Endothelial cell of umbilical vein (primary cell): ENCODE measurements around the gene SGK1. TPM values are rescaled to one million over a fixed set of nuclear protein-coding genes. Genes with fewer than 3 reads are reported as not detected.

ENCODE experiments used
- BruUV-seq: library from RNA; stranded (reverse); fragments of 400-500 nt; replicated peaks from 2 replicates; lab custom pipeline; 2021; lab: Mats Ljungman, UMichigan
- CTCF ChIA-PET: fragments of 300-600, 350-600 bp; sonication (Branson Sonifier 250); formaldehyde crosslinking; loops from one replicate; lab custom pipeline; 2021; ENCODE audit warnings: antibody characterized with exemption, inconsistent platforms; lab: Charles Lee
- POLR2A ChIA-PET: fragments of 300-600, 350-600 bp; sonication (Branson Sonifier 250); formaldehyde crosslinking; loops from one replicate; lab custom pipeline; 2021; ENCODE audit warnings: antibody characterized with exemption, inconsistent platforms; lab: Charles Lee
- DNase-seq: peaks from one replicate; pipeline ENCODE4 v3.0.0-alpha.2; 2011; ENCODE audit warnings: low read depth, low spot score
- FAIRE-seq: peaks from 2 replicates; lab custom pipeline; 2011; peaks lifted over from hg19 to GRCh38; lab: Jason Lieb, UNC
- H2AFZ ChIP-seq: 2 replicates; pipeline ENCODE4 v1.6.0; 2012; ENCODE audit warnings: low read depth, low read length, control low read depth, inconsistent platforms
- H3K27ac ChIP-seq: 2 replicates; pipeline ENCODE4 v1.5.1; 2011; ENCODE audit warnings: low read depth, mild to moderate bottlenecking, control low read depth, low read length, moderate library complexity; ENCODE audit not compliant: insufficient read depth
- H3K27me3 ChIP-seq, 2 experiments: 2 replicates each; pipeline versions ENCODE4 v1.6.0 to v1.6.1; 2011; ENCODE audit warnings: low read length in 2 of 2, mixed read lengths in 1 of 2; ENCODE audit not compliant: control insufficient read depth in 2 of 2, insufficient read depth in 2 of 2
- H3K36me3 ChIP-seq, 2 experiments: 2 replicates in 1 of 2; 3 replicates in 1 of 2; pipeline ENCODE4 v1.5.1; 2011; ENCODE audit warnings: low read length in 2 of 2, mild to moderate bottlenecking in 1 of 2, moderate library complexity in 1 of 2; ENCODE audit not compliant: control insufficient read depth in 2 of 2, insufficient read depth in 2 of 2; ENCODE audit errors: extremely low read depth in 1 of 2
- H3K4me1 ChIP-seq: 3 replicates; pipeline ENCODE4 v1.5.1; 2011; ENCODE audit warnings: mild to moderate bottlenecking, low read length; ENCODE audit not compliant: control insufficient read depth, insufficient read depth; ENCODE audit errors: extremely low read depth
- H3K4me2 ChIP-seq: 2 replicates; pipeline ENCODE4 v1.6.1; 2011; ENCODE audit warnings: low read length, control low read depth, mixed read lengths; ENCODE audit not compliant: insufficient read depth
- H3K4me3 ChIP-seq, 3 experiments: fragments of 200-600 bp in 1 of 3; sonication (generic), shearing (Covaris generic) in 1 of 3; replicated peaks in 1 of 3; 2 replicates each; pipeline ENCODE4 v1.5.1; 2011 to 2016; ENCODE audit warnings: control low read depth in 3 of 3, low read length in 3 of 3, mild to moderate bottlenecking in 2 of 3, inconsistent platforms in 1 of 3, low read depth in 1 of 3, moderate library complexity in 1 of 3; ENCODE audit not compliant: insufficient read depth in 1 of 3
- H3K79me2 ChIP-seq: 2 replicates; pipeline ENCODE4 v1.6.0; 2012; ENCODE audit warnings: low read length, inconsistent platforms; ENCODE audit not compliant: control insufficient read depth, insufficient read depth
- H3K9ac ChIP-seq: replicated peaks from 2 replicates; pipeline ENCODE3; 2011; ENCODE audit warnings: low read length, control low read depth; ENCODE audit not compliant: insufficient read depth; ENCODE audit errors: extremely low read depth
- H3K9me1 ChIP-seq: replicated peaks from 3 replicates; pipeline ENCODE4 v1.6.0; 2011; ENCODE audit warnings: mild to moderate bottlenecking, low read length; ENCODE audit not compliant: control insufficient read depth, insufficient read depth; ENCODE audit errors: extremely low read depth
- H3K9me3 ChIP-seq: replicated peaks from 2 replicates; pipeline ENCODE4 v1.5.1; 2012; ENCODE audit warnings: low read length, inconsistent platforms; ENCODE audit not compliant: control insufficient read depth, insufficient read depth
- H4K20me1 ChIP-seq: replicated peaks from 2 replicates; pipeline ENCODE3; 2011; ENCODE audit warnings: mild to moderate bottlenecking, low read length; ENCODE audit not compliant: control insufficient read depth, insufficient read depth; ENCODE audit errors: extremely low read depth
- CTCF ChIP-seq, 2 donors: IDR thresholded peaks; 1 replicate in 1 of 2; 2 replicates in 1 of 2; pipeline ENCODE4 v1.5.1; 2011; ENCODE audit warnings: low read length in 2 of 2, mild to moderate bottlenecking in 2 of 2, moderate library complexity in 2 of 2, control low read depth in 1 of 2, inconsistent platforms in 1 of 2, low read depth in 1 of 2; ENCODE audit not compliant: insufficient read depth in 1 of 2; ENCODE audit errors: extremely low read depth in 1 of 2
- EZH2 ChIP-seq: IDR thresholded peaks from 2 replicates; pipeline ENCODE4 v1.6.1; 2012; ENCODE audit warnings: borderline replicate concordance, low read depth, mild to moderate bottlenecking, moderate library complexity, low read length, inconsistent platforms; ENCODE audit not compliant: severe bottlenecking
- FOS ChIP-seq: IDR thresholded peaks from 2 replicates; pipeline ENCODE4 v1.6.1; 2011; ENCODE audit warnings: mild to moderate bottlenecking, low read length, moderate library complexity, borderline replicate concordance; ENCODE audit not compliant: insufficient read depth
- GATA2 ChIP-seq: IDR thresholded peaks from 2 replicates; pipeline ENCODE4 v1.7.0; 2011; ENCODE audit warnings: low read depth, mild to moderate bottlenecking, moderate library complexity, mixed read lengths, low read length; ENCODE audit not compliant: insufficient read length, insufficient read depth
- JUN ChIP-seq: IDR thresholded peaks from 2 replicates; pipeline ENCODE4 v1.6.1; 2011; ENCODE audit warnings: borderline replicate concordance, low read depth; ENCODE audit not compliant: insufficient read length, insufficient read depth
- MAX ChIP-seq: IDR thresholded peaks from 2 replicates; pipeline ENCODE4 v1.6.1; 2011; ENCODE audit not compliant: insufficient read depth, insufficient read length
- MYC ChIP-seq: IDR thresholded peaks from one replicate; pipeline ENCODE4 v1.6.1; 2011; ENCODE audit warnings: mild to moderate bottlenecking, low read depth, low read length
- POLR2A ChIP-seq: IDR thresholded peaks from 2 replicates; pipeline ENCODE4 v1.6.1; 2012; ENCODE audit warnings: low read depth, mild to moderate bottlenecking, control low read depth, low read length
- POLR2AphosphoS5 ChIP-seq: IDR thresholded peaks from 2 replicates; pipeline ENCODE4 v1.6.1; 2012; ENCODE audit warnings: low read depth, mild to moderate bottlenecking, control low read depth, low read length, moderate library complexity; ENCODE audit not compliant: insufficient read depth
- dilution Hi-C: fragments of 300-500 bp; cut with MboI; formaldehyde crosslinking; loops from one replicate; pipeline ENCODE4 v1.15.0; 2019; ENCODE audit warnings: low sequenced_read_pairs; ENCODE audit not compliant: extremely low pct_ligation_motif_present
- intact Hi-C: fragments of 100-400 bp; cut with micrococcal nuclease; formaldehyde crosslinking; loops from one replicate; pipeline ENCODE4 v1.10.0; 2022
- polyA plus RNA-seq, 4 experiments: library from polyadenylated mRNA; depleted of rRNA in 3 of 4; stranded (reverse) in 3 of 4; unstranded in 1 of 4; fragments of >200 nt; gene quantifications; 2 replicates each; pipeline versions ENCODE4 v1.2.1 to v1.2.3, GENCODE V29; 2011 to 2012; ENCODE audit warnings: missing spikeins in 1 of 4
- total RNA-seq: library from RNA; stranded (reverse); gene quantifications from 2 replicates; pipeline ENCODE4 v1.2.3, GENCODE V29; 2021

The SGK1 gene
- total and polyA plus RNA-seq, 2 donors (not counting 3 experiments of a cell fraction or from before 2014, with no cell fraction given), result 121 to 128 TPM

DNA sequence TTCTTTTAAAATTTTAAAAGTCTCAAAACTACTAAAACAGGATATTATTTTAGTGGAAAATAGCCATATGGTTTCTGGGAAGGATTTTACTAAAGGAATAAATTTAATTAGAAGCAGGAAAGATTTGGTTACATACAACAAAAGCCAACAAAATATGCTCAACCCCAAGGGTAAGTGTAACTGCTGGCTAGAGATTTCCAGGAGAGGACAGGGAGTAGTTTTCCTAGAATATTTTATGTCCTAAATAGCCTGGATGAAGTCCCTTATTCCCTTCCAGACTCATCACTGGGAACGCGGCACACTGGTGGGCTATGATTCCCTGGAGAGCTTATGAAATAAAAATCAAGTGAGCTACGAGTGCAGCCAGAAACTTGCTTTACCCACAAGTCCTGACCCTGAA lies 66.6 kb downstream of the SGK1 start:
- no TSS peak for BruUV-seq
- FAIRE-seq, result no peak
- Histone ChIP-seq H2AFZ (no peak overlapping the region), H3K4me2 (no peak overlapping the region), H3K36me3 (no peaks in the 10 kb centered on the region), H3K27ac (no peak overlapping the region), H3K4me1 (no peaks in the 10 kb centered on the region), H3K9ac (no peak overlapping the region), H4K20me1 (no peaks in the 10 kb centered on the region), H3K9me3 (no peaks in the 10 kb centered on the region), H3K4me3 (no peak overlapping the region), H3K79me2 (no peaks in the 10 kb centered on the region), H3K27me3 (no peaks in the 10 kb centered on the region), H3K9me1 (no peaks in the 10 kb centered on the region)
- no peak for TF ChIP-seq MAX
- no peak for TF ChIP-seq POLR2A
- intact Hi-C loops (no loop called here), dilution Hi-C loops (no loop called here)
- POLR2A ChIA-PET, result no interaction called here
- DNase-seq, result no peak
- CTCF ChIA-PET, result interaction anchor here (1.0 kb wide), 1 partner anchor 29 kb away, joined by 3 read pairs; no protein-coding TSS in a partner anchor

- Histone ChIP-seq H2AFZ (no peak overlapping the region), H4K20me1 (no peaks in the 10 kb centered on the region), H3K36me3 (no peaks in the 10 kb centered on the region), H3K9me1 (no peaks in the 10 kb centered on the region), H3K4me1 (no peaks in the 10 kb centered on the region), H3K4me2 (no peak overlapping the region), H3K27ac (no peak overlapping the region), H3K79me2 (no peaks in the 10 kb centered on the region), H3K9me3 (no peaks in the 10 kb centered on the region), H3K27me3 (no peaks in the 10 kb centered on the region), H3K9ac (no peak overlapping the region), H3K4me3 (no peak overlapping the region)
- DNase-seq, result no peak
- dilution Hi-C loops (no loop called here), intact Hi-C loops (no loop called here)
- POLR2A ChIA-PET, result no interaction called here
- no TSS peak for BruUV-seq
- TF ChIP-seq JUN, result no peak
- TF ChIP-seq MYC, result no peak
- no peak for TF ChIP-seq EZH2
- no peak for TF ChIP-seq FOS
- TF ChIP-seq POLR2A, result no peak
- TF ChIP-seq GATA2, result no peak
- no peak for TF ChIP-seq CTCF (IDR thresholded peaks at IDR 0.05; ENCODE audit: extremely low read depth in 1 of 2, insufficient read depth in 1 of 2, low read depth in 1 of 2, low read length in 2 of 2)
- TF ChIP-seq MAX, result no peak
- no peak for TF ChIP-seq POLR2AphosphoS5
- no peak for FAIRE-seq
- CTCF ChIA-PET, result interaction anchor here (0.6 to 1.0 kb wide), 3 partner anchors 27 to 194 kb away, joined by 3 to 4 read pairs (median 3); no protein-coding TSS in a partner anchor
These were observed 67.1 kb downstream of the SGK1 start for GRCh38 chr6:134250776-134251175.
